GM21723 (cell line): ENCODE results near the gene EFL1.
"Not testable (repeated sequence)": the region's sequence is repeated elsewhere in the genome, so short reads cannot be mapped to it uniquely, and the experiment has no call there.

Source experiments
- ATAC-seq: cut with Tn5 transposase; IDR thresholded peaks from one replicate; pipeline ENCODE4 v1.9.1; 2021; ENCODE audit warnings: mild to moderate bottlenecking, moderate library complexity; ENCODE audit not compliant: unreplicated experiment

The EFL1 gene

GRCh38 chr15:82282386-82282785, 19.9 kb upstream of the EFL1 start:
- ATAC-seq, result not testable (repeated sequence)

GRCh38 chr15:82281276-82281675, 18.7 kb upstream of the EFL1 start:
- not testable (repeated sequence) for ATAC-seq

- ATAC-seq, result no peak
Measured at GRCh38 chr15:82275410-82275809, 12.9 kb upstream of the EFL1 start.

GRCh38 chr15:82272154-82272553, 9.6 kb upstream of the EFL1 start:
- no peak for ATAC-seq

GRCh38 chr15:82268454-82268853, 5.9 kb upstream of the EFL1 start:
- ATAC-seq, result not testable (repeated sequence)

- not testable (repeated sequence) for ATAC-seq
Measured at GRCh38 chr15:82267137-82267536, 4.6 kb upstream of the EFL1 start.

GRCh38 chr15:82263350-82263749, 816 bp upstream of the EFL1 start:
- ATAC-seq, result no peak

GRCh38 chr15:82261566-82262421, 740 bp downstream of the EFL1 start:
- peak; percentile 31 for ATAC-seq

GRCh38 chr15:82248261-82248660, 14.3 kb downstream of the EFL1 start:
- ATAC-seq, result not testable (repeated sequence)

- ATAC-seq, result not testable (repeated sequence)
Measured at GRCh38 chr15:82245956-82246355, 16.6 kb downstream of the EFL1 start.

- not testable (repeated sequence) for ATAC-seq
Measured at GRCh38 chr15:82243644-82244043, 18.9 kb downstream of the EFL1 start.

- not testable (repeated sequence) for ATAC-seq
Measured at GRCh38 chr15:82241836-82242499, 20.6 kb downstream of the EFL1 start.

GRCh38 chr15:82239685-82240391, 22.7 kb downstream of the EFL1 start:
- no peak for ATAC-seq

- ATAC-seq, result not testable (repeated sequence)
Measured at GRCh38 chr15:82237944-82238534, 24.5 kb downstream of the EFL1 start.

- ATAC-seq, result no peak
Measured at GRCh38 chr15:82231842-82232241, 30.7 kb downstream of the EFL1 start.

- ATAC-seq, result no peak
Measured at GRCh38 chr15:82231233-82231632, 31.3 kb downstream of the EFL1 start.

- ATAC-seq, result no peak
Measured at GRCh38 chr15:82228750-82229149, 33.8 kb downstream of the EFL1 start.

GRCh38 chr15:82221535-82221934, 41.0 kb downstream of the EFL1 start:
- ATAC-seq, result not testable (repeated sequence)

- not testable (repeated sequence) for ATAC-seq
Measured at GRCh38 chr15:82216092-82216491, 46.4 kb downstream of the EFL1 start.

GRCh38 chr15:82212201-82212600, 50.3 kb downstream of the EFL1 start:
- not testable (repeated sequence) for ATAC-seq

GRCh38 chr15:82210066-82210597, 52.4 kb downstream of the EFL1 start:
- not testable (repeated sequence) for ATAC-seq
